GM18511 (cell line): ENCODE results near the gene CD34.

Source experiments
- ATAC-seq: cut with Tn5 transposase; IDR thresholded peaks from one replicate; pipeline ENCODE4 v1.9.1; 2021; ENCODE audit warnings: mild to moderate bottlenecking, moderate library complexity; ENCODE audit not compliant: unreplicated experiment

The CD34 gene

GRCh38 chr1:207836591-207837347, 74.2 kb downstream of the CD34 start:
- no peak for ATAC-seq

GRCh38 chr1:207835958-207836357, 75.0 kb downstream of the CD34 start:
- ATAC-seq, result no peak

GRCh38 chr1:207833956-207834660, 76.8 kb downstream of the CD34 start:
- no peak for ATAC-seq

GRCh38 chr1:207833381-207833780, 77.5 kb downstream of the CD34 start:
- no peak for ATAC-seq

GRCh38 chr1:207832796-207833195, 78.1 kb downstream of the CD34 start:
- ATAC-seq, result no peak

- ATAC-seq, result peak; percentile 88
Observed at GRCh38 chr1:207831517-207832327, 79.2 kb downstream of the CD34 start.
